Endodermal cell (in vitro differentiated cells): ENCODE results near the gene VENTX. TPM values are rescaled to one million over a fixed set of nuclear protein-coding genes. Genes with fewer than 3 reads are reported as not detected.

Experiments used
- DNase-seq: peaks from one replicate; pipeline ENCODE4 v3.0.0-alpha.2; 2017
- H3K27ac ChIP-seq: 2 replicates; pipeline ENCODE4 v1.5.1; 2013; ENCODE audit warnings: mild to moderate bottlenecking, low read depth, low read length, moderate library complexity
- H3K27me3 ChIP-seq: 2 replicates; pipeline ENCODE4 v1.6.1; 2013; ENCODE audit warnings: mild to moderate bottlenecking, low read length, moderate library complexity; ENCODE audit not compliant: insufficient read depth, control insufficient read depth, poor library complexity, severe bottlenecking
- H3K36me3 ChIP-seq: 2 replicates; pipeline ENCODE4 v1.7.0; 2013; ENCODE audit warnings: mild to moderate bottlenecking, low read length, moderate library complexity; ENCODE audit not compliant: control insufficient read depth, insufficient read depth
- H3K4me1 ChIP-seq: one replicate; pipeline ENCODE4 v1.7.0; 2013; ENCODE audit warnings: low read length; ENCODE audit not compliant: control insufficient read depth, insufficient read depth
- H3K4me3 ChIP-seq: 2 replicates; pipeline ENCODE4 v1.5.1; 2013; ENCODE audit warnings: mild to moderate bottlenecking, low read length, moderate library complexity
- H3K9ac ChIP-seq: 2 replicates; pipeline ENCODE4 v1.6.1; 2013; ENCODE audit warnings: mild to moderate bottlenecking, low read length, moderate library complexity; ENCODE audit not compliant: poor library complexity, severe bottlenecking; ENCODE audit errors: extremely low read depth
- H3K9me3 ChIP-seq: 2 replicates; pipeline ENCODE4 v1.6.1; 2013; ENCODE audit warnings: mild to moderate bottlenecking, low read length, moderate library complexity; ENCODE audit not compliant: control insufficient read depth
- H3K27ac Mint-ChIP-seq: 2 replicates; pipeline ENCODE4 v1.8.0; 2020; ENCODE audit warnings: mixed read lengths
- H3K27me3 Mint-ChIP-seq: 2 replicates; pipeline ENCODE4 v1.8.0; 2021; ENCODE audit warnings: mild to moderate bottlenecking, mixed read lengths; ENCODE audit not compliant: insufficient read depth
- H3K36me3 Mint-ChIP-seq: 2 replicates; pipeline ENCODE4 v1.8.0; 2020; ENCODE audit warnings: low read depth, mixed read lengths
- H3K4me1 Mint-ChIP-seq: 2 replicates; pipeline ENCODE4 v1.8.0; 2020; ENCODE audit warnings: mixed read lengths
- H3K4me3 Mint-ChIP-seq: 2 replicates; pipeline ENCODE4 v1.8.0; 2020; ENCODE audit warnings: mild to moderate bottlenecking, moderate library complexity, mixed read lengths
- H3K9me3 Mint-ChIP-seq: 2 replicates; pipeline ENCODE4 v1.8.0; 2020; ENCODE audit warnings: mild to moderate bottlenecking, mixed read lengths
- CTCF ChIP-seq: fragments of 200-600 bp; sonication (generic); conservative IDR thresholded peaks from 2 replicates; pipeline ENCODE4 v1.5.0; 2021; ENCODE audit warnings: antibody characterized with exemption, mild to moderate bottlenecking
- WGBS, 2 experiments: methylation state at CpG; one replicate each; pipeline versions ENCODE4 v1.1.5 to v1.1.7; 2013; ENCODE audit warnings: missing lambda C conversion rate in 2 of 2, mixed read lengths in 1 of 2; ENCODE audit not compliant: insufficient coverage in 1 of 2, insufficient read length in 1 of 2; 5-methylcytosine and 5-hydroxymethylcytosine counted together
- total RNA-seq, 2 donors: library from RNA; stranded (reverse); fragmentation: NEBNext Ultra II Directional in 1 of 2; extraction: Animal tissue kit (Norgen Biotek cat#: 25700) in 1 of 2; gene quantifications; 2 replicates in 1 of 2; 3 replicates in 1 of 2; pipeline ENCODE4 v1.2.1, GENCODE V29; 2021

Gene VENTX
- total RNA-seq, 2 donors from 2014 or later, result 5.5 to 14.2 TPM

GRCh38 chr10:133208466-133208865, 29.2 kb upstream of the VENTX start:
- no peak for DNase-seq
- Mint-ChIP-seq H3K36me3 (no peaks in the 10 kb centered on the region), H3K27ac (no peak overlapping the region), H3K4me3 (no peak overlapping the region), H3K27me3 (no peaks in the 10 kb centered on the region), H3K4me1 (no peaks in the 10 kb centered on the region), H3K9me3 (no peaks in the 10 kb centered on the region)
- 92 to 94% methylated on average over 11 to 16 of the region's 18 CpGs for WGBS, 2 experiments
- Histone ChIP-seq H3K9me3 (no peaks in the 10 kb centered on the region), H3K4me1 (no peaks in the 10 kb centered on the region), H3K9ac (no peak overlapping the region), H3K4me3 (no peak overlapping the region), H3K27ac (no peak overlapping the region), H3K27me3 (no peaks in the 10 kb centered on the region), H3K36me3 (no peaks in the 10 kb centered on the region)
- no peak for TF ChIP-seq CTCF

GRCh38 chr10:133209117-133209516, 28.5 kb upstream of the VENTX start:
- no peaks in the 10 kb centered on the region for H3K9me3 Mint-ChIP-seq
- Histone ChIP-seq H3K27ac (no peak overlapping the region), H3K4me3 (no peak overlapping the region), H3K9ac (no peak overlapping the region), H3K36me3 (no peaks in the 10 kb centered on the region), H3K4me1 (no peaks in the 10 kb centered on the region), H3K27me3 (no peaks in the 10 kb centered on the region), H3K9me3 (no peaks in the 10 kb centered on the region)
- H3K27ac Mint-ChIP-seq, result no peak overlapping the region
- DNase-seq, result no peak
- WGBS, 2 experiments, result 91 to 95% methylated on average over 9 to 14 of the region's 14 CpGs
- H3K4me3 Mint-ChIP-seq, result no peak overlapping the region
- no peaks in the 10 kb centered on the region for H3K36me3 Mint-ChIP-seq
- H3K4me1 Mint-ChIP-seq, result no peaks in the 10 kb centered on the region
- H3K27me3 Mint-ChIP-seq, result no peaks in the 10 kb centered on the region
- TF ChIP-seq CTCF, result no peak

- no peak overlapping the region for H3K4me3 Mint-ChIP-seq
- 91 to 96% methylated on average over 17 to 20 of the region's 20 CpGs for WGBS, 2 experiments
- DNase-seq, result no peak
These were observed 28.0 kb upstream of the VENTX start for GRCh38 chr10:133209641-133210040.

More at GRCh38 chr10:133209641-133210040, 28.0 kb upstream of the VENTX start:
- Histone ChIP-seq H3K27me3 (no peaks in the 10 kb centered on the region), H3K36me3 (no peaks in the 10 kb centered on the region), H3K9me3 (no peaks in the 10 kb centered on the region), H3K9ac (no peak overlapping the region), H3K4me3 (no peak overlapping the region), H3K4me1 (no peaks in the 10 kb centered on the region), H3K27ac (no peak overlapping the region)
- no peak overlapping the region for H3K27ac Mint-ChIP-seq
- H3K27me3 Mint-ChIP-seq, result no peaks in the 10 kb centered on the region
- no peaks in the 10 kb centered on the region for H3K36me3 Mint-ChIP-seq
- no peak for TF ChIP-seq CTCF
- H3K4me1 Mint-ChIP-seq, result no peaks in the 10 kb centered on the region
- no peaks in the 10 kb centered on the region for H3K9me3 Mint-ChIP-seq
